Activated naive CD4-positive, alpha-beta T cell treated with anti-CD3 and anti-CD28 coated beads, Interleukin-2, amount 50 U/mL, for 72 hours (primary cell): ENCODE measurements around the gene SNRPD3. TPM values are rescaled to one million over a fixed set of nuclear protein-coding genes. Genes with fewer than 3 reads are reported as not detected.
"Not testable (repeated sequence)": the region's sequence is repeated elsewhere in the genome, so short reads cannot be mapped to it uniquely, and the experiment has no call there.

ENCODE experiments used
- ATAC-seq, 2 donors: fragments of 150-1000 bp; cut with Tn5 transposase; 2 replicates each; pipeline ENCODE4 v1.10.0; 2021; ENCODE audit warnings: mild to moderate bottlenecking in 2 of 2, moderate library complexity in 2 of 2
- DNase-seq, 2 donors: peaks; one replicate each; pipeline ENCODE4 v3.0.0; 2021 to 2022; ENCODE audit warnings: low spot score in 2 of 2
- H3K27ac Mint-ChIP-seq, 2 donors: one replicate each; pipeline ENCODE4 v1.8.0; 2022; ENCODE audit warnings: mild to moderate bottlenecking in 2 of 2, mixed read lengths in 2 of 2
- H3K36me3 Mint-ChIP-seq, 2 donors: one replicate each; pipeline ENCODE4 v1.8.0; 2022; ENCODE audit warnings: mixed read lengths in 2 of 2
- H3K9me3 Mint-ChIP-seq, 2 donors: one replicate each; pipeline ENCODE4 v1.8.0; 2022; ENCODE audit warnings: mixed read lengths in 2 of 2
- total RNA-seq, 2 donors: library from RNA; stranded (reverse); gene quantifications; one replicate each; pipeline ENCODE4 v1.2.3, GENCODE V29; 2022

Gene SNRPD3
- total RNA-seq, 2 donors from 2014 or later = 115 to 138 TPM

DNA sequence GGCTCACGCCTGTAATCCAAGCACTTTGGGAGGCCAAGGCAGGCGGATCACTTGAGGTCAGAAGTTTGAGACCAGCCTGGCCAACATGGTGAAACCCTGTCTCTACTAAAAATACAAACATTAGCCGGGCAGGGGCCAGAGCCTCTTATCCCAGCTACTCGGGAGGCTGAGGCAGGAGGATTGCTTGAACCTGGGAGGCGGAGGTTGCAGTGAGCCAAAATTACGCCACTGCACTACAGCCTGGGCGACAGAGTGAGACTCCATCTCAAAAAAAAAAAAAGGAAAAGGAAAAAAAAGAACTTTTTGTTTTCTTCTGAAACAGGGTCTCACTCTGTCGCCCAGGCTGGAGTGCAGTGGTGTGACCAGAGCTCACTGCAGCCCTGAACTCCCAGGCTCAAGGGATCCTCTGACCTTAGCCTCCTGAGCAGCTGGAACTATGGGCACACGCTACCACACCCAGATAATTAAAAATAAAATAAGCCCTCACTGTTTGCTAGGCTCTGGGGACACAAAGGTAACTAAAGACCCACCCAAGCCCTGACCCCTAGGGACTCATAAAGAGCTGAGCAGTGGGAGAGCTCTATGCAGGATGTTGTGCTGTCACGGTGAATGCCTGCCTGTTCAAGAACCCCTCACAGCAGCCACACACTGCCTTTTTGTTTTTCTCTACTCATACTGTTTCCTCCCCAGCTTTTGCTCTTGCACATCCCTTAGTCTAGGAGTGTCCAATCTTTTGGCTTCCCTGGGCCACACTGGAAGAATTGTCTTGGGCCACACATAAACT is 3.1 kb upstream of the SNRPD3 start:
- H3K9me3 Mint-ChIP-seq, DNase-seq, ATAC-seq: not testable (repeated sequence)
- Mint-ChIP-seq H3K27ac (peak overlapping the region; percentile 96 to 98), H3K36me3 (peaks cover 28 to 36% of the 10 kb centered on the region in 2 donors)

DNA sequence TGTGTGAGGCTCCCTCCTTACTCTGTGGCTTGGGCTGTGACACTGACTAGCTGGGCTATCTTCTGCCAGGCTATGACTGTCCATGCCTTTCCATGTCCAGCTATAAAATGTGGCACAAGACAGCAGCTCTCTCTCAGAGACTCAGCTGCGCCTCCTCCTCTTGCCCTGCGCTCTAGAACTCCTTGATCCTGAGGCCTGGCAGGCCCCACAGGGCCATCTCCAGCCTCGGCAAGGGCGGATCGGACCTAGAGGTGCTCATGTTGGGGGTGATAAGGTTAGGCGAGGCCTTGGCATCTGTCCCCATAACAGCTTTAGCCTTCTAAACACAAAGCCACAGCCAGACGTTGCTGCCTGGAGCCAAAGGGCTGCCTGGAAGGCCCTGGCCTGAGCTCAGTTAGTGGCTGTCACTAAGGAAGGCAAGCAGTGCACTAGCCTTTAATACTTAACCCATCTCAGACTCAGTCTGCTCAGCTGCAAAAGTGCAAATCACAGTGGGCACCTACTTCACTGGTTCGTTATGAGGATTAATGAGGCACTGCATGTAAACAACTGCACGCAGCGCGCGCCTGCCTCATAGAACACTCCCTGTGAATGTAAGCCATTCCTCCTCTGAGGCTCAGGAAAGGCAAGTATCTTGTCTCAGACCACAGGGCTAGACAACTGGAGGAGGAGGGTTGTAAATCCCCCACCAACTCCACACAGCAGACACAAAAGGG is 2.0 kb upstream of the SNRPD3 start:
- no peak for DNase-seq
- Mint-ChIP-seq H3K9me3 (no peaks in the 10 kb centered on the region), H3K36me3 (peaks cover 36 to 37% of the 10 kb centered on the region in 2 donors), H3K27ac (peak overlapping the region; percentile 96 to 98)
- ATAC-seq = no peak

DNA sequence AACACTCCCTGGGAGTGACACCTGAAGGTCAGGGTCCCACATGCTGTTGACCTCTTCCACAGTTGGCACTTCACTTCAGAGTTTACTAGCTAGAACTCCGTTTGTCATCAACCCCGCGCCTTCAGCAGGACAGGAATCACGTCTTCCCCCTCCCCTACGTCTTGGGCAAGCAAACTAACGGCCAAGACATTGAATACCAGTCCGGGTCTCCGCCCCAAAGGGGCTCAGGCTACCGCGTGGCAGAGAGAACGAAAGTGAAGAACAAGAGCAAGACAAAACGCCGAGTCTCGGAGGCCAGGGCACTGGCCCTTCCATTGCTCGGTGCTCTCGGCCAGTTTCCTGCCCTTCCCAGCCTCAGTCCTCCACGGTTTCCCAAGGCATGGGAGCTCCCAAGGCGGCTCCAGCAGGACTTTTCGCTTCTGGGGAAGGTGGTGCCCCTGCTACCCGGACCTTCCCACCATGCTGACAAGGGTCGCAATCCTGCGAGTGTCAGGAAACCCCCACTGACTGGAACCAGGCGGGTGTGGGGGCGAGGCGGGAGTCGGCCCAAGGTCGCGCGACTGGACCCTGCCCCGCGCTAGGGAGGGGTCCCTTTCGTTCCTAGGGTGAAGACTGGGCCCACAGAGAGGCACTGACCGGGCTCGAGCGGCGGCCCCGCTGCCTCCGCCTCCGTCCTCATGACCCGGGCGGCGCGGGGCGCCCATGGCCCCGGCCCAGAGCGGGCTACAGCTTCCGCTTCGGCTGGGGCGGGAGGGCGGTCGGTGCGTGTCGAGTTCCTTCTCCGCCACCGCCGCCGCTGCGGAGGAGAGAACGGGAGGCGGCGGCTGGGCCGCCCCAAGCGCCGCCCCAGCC is 1.3 kb upstream of the SNRPD3 start, which contains the start of gene GUCD1:
Gene GUCD1, minus strand, starts transcription at position 826 of the 852 bp plus-strand sequence. Its CDS starts 147 bp downstream, at position 679.
- DNase-seq (peak; percentile 34 to 67), ATAC-seq (peak in 1 of 2 donors; percentile 4)
- H3K36me3 Mint-ChIP-seq = peaks cover 36 to 38% of the 10 kb centered on the region in 2 donors
- no peaks in the 10 kb centered on the region for H3K9me3 Mint-ChIP-seq
- H3K27ac Mint-ChIP-seq = peak within 1 kb of the TSS; percentile 96 to 98

DNA sequence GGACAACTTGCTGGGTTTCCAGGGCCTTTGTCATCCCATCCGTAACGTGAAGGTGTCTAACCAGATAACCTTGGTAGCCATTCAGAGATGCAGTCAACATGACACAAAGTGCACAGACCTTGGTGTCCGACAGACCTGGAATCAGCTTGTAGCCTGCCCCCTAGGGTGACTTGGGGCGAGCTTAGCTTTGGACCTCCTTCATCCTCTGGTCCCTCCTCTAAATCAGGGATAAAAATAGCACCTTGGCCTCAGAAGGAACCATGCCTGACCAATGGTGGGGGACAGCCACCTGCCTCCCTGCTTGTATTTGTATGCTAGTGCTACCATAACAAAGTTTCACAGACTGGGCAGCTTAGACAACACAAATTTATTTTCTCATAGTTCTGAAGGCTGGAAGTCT is 3.7 kb downstream of the SNRPD3 start:
- no peak for DNase-seq
- no peak for ATAC-seq
- Mint-ChIP-seq H3K27ac (no peak overlapping the region), H3K9me3 (no peaks in the 10 kb centered on the region), H3K36me3 (peaks cover 32 to 42% of the 10 kb centered on the region in 2 donors)

- Mint-ChIP-seq H3K9me3 (no peaks in the 10 kb centered on the region), H3K27ac (no peak overlapping the region), H3K36me3 (peaks cover 3 to 14% of the 10 kb centered on the region in 2 donors)
- ATAC-seq = no peak
- no peak for DNase-seq
Observed at GRCh38 chr22:24563246-24563645, 7.4 kb downstream of the SNRPD3 start.

GRCh38 chr22:24564376-24565058 is 8.7 kb downstream of the SNRPD3 start:
- no peak for DNase-seq
- Mint-ChIP-seq H3K27ac (peak overlapping the region; percentile 4 to 45), H3K9me3 (no peaks in the 10 kb centered on the region), H3K36me3 (peaks cover 4 to 9% of the 10 kb centered on the region in 2 donors)
- ATAC-seq = no peak

DNA sequence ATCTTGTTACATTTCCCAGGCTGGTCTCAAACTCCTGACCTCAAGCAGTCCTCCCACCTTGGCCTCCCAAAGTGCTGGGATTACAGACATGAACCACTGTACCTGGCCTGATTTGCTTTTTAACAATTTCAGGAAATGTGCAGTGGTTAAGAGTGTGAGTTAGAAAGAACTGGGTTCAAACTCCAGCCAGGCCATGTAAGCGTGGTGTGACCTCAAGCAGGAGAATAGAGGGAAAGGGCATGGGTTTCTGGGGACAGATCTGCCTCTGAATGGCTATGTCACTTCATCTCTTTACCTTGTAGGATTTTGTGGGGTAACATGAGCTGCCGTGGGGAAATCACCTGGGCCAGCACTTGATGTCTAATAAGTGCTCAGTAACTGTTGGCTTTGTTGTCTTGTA is 9.3 kb downstream of the SNRPD3 start:
- Mint-ChIP-seq H3K27ac (peak overlapping the region in 1 of 2 donors; percentile 4), H3K36me3 (peaks cover 5 to 9% of the 10 kb centered on the region in 2 donors), H3K9me3 (no peaks in the 10 kb centered on the region)
- no peak for ATAC-seq
- no peak for DNase-seq

DNA sequence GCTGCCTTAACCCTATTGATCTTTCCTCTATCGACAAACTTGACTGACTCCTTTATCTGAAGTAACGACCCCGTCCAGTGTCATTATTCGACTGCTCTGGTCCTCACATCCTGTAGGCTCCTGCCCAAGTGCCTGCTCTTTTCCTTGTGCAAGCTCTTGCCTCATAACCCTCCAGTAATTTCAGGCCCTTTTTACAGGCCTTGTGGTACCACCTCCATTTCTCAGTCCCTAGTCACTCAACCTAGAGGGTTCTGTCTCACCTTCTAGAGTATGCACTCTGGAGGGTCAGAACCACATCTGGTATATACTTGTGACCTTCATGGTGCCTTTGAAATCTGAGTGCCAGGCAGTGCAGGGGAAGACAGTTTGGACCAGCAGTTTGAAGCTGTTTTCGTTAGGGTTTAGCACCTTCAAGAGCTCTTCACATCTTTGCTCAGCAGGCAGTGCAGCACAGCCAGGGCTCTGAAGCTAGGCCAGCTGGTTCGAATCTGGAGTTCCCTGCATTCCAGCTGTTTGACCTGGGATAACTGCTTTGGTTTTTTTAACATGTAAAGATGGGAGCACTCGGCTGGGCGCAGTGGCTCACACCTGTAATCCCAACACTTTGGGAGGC is 11.2 kb downstream of the SNRPD3 start:
- ATAC-seq (no peak), DNase-seq (no peak)
- peaks cover under 1 to 8% of the 10 kb centered on the region in 2 donors for H3K36me3 Mint-ChIP-seq
- peak overlapping the region; percentile 11 to 56 for H3K27ac Mint-ChIP-seq
- H3K9me3 Mint-ChIP-seq = no peaks in the 10 kb centered on the region

DNA sequence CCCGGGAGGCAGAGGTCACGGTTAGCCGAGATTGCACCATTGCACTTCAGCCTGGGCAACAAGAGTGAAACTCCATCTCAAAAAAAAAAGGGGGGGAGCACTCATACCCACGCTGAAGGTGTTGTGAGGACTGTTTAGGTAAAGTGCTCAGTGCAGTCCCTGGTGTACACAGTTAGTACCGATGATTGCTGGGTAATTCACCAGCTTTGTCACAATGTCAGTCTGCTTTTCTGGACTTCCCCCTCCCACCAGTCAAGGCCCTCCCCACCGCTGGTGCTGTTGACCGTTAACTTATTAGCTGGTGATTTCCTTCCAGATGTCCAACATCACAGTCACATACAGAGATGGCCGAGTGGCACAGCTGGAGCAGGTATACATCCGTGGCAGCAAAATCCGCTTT is 11.9 kb downstream of the SNRPD3 start:
- ATAC-seq = no peak
- Mint-ChIP-seq H3K27ac (peak overlapping the region; percentile 11 to 56), H3K9me3 (no peaks in the 10 kb centered on the region), H3K36me3 (peaks cover 0 to 10% of the 10 kb centered on the region in 2 donors)
- DNase-seq = no peak

DNA sequence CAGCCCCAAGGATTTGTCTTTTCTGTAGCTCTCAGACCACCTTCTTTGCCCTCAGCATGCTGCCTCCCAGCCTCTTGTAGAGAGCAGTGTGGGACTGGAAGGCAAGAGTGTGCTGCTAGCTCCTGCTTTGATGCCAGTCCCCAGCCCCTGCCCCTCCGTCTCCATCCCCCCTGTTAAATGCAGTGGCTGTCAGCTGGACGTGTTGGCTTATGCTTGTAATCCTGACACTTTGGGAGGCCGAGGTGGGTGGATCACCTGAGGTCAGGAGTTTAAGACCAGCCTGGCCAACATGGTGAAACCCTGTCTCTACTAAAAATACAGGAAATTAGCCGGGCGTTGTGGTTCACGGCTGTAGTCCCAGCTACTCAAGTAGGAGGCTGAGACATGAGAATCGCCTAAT is 15.5 kb downstream of the SNRPD3 start:
- ATAC-seq (no peak), DNase-seq (no peak)
- no peak overlapping the region for H3K27ac Mint-ChIP-seq
- no peaks in the 10 kb centered on the region for H3K9me3 Mint-ChIP-seq
- peaks cover 8 to 10% of the 10 kb centered on the region in 2 donors for H3K36me3 Mint-ChIP-seq

DNA sequence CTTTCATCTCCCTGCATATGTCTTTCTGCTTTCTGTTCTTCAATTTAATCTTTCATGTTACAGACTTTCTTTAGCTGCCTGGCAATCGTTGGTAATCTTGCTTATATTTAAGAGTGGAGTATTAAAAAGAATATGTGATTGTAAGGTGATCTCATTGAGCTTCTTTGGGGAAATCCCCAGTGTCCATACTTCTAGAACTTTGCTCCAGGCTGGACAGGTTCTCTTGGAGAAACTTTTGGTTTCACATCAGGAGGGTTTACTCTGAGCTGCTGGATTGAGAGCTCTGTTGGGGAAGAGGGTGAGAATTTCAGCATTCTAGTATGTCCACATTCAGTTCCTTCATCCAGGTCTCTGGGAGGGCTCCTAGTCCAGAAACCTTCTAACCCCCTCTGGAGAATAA is 21.0 kb downstream of the SNRPD3 start:
- Mint-ChIP-seq H3K9me3 (no peaks in the 10 kb centered on the region), H3K27ac (peak overlapping the region; percentile 27 to 31), H3K36me3 (peaks cover 4 to 14% of the 10 kb centered on the region in 2 donors)
- DNase-seq (no peak), ATAC-seq (no peak)

DNA sequence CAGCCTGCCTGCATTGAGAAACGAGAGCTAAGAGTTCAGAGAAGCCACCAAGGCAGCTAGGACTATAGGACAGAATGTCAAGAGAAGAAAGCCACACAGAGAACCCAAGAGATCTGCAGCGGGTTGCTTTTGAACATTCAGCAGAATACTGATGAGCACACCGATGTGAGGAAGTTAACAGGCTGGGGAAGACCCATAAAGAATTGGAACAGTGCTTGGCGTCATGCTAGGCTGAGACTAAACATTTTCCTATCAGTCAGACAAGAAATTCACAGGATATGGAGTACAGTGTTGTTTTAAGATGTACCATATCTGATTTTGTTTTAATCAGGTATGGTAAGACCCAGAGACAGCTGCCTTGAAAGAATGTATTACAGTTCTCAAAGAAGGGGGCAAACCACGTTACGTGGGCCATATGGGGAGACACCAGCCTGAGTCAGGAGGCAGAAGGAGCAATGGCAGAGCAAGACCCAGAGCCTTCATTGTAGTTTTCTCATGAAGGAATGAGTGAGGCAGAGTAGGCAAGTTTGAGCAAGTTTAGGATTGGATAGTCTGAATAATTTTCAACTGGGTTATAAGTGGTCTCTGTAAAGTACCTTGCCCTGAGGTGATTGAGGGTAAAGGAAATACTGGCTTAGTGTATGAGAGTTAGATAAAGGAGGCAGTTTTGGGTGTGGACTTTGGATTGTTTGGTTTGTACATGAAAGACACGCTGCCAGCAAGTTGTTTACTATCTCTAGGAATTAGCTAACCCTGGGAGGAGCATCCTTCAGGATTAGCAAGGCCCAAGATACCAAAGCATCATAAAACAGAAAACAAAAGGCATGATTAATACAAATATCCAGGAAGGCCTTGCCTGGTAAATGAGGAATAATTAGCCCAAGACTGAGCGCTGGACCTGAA is 22.8 kb downstream of the SNRPD3 start:
- no peak for DNase-seq
- peaks cover 0 to 6% of the 10 kb centered on the region in 2 donors for H3K36me3 Mint-ChIP-seq
- H3K27ac Mint-ChIP-seq = peak overlapping the region in 1 of 2 donors; percentile 43
- no peak for ATAC-seq
- no peaks in the 10 kb centered on the region for H3K9me3 Mint-ChIP-seq

- peaks cover 0 to 6% of the 10 kb centered on the region in 2 donors for H3K36me3 Mint-ChIP-seq
- H3K27ac Mint-ChIP-seq = no peak overlapping the region
- DNase-seq (no peak), ATAC-seq (no peak)
- H3K9me3 Mint-ChIP-seq = no peaks in the 10 kb centered on the region
Observed at GRCh38 chr22:24579258-24579601, 23.4 kb downstream of the SNRPD3 start.

GRCh38 chr22:24580276-24580675 is 24.5 kb downstream of the SNRPD3 start:
- DNase-seq (no peak), ATAC-seq (no peak)
- Mint-ChIP-seq H3K36me3 (peaks cover 0 to 6% of the 10 kb centered on the region in 2 donors), H3K9me3 (no peaks in the 10 kb centered on the region), H3K27ac (no peak overlapping the region)
